GM03348 (cell line): ENCODE results near the gene HPCA.

Source experiments
- DNase-seq: peaks from one replicate; pipeline ENCODE4 v3.0.0; 2012; ENCODE audit warnings: low spot score

Gene HPCA

DNA sequence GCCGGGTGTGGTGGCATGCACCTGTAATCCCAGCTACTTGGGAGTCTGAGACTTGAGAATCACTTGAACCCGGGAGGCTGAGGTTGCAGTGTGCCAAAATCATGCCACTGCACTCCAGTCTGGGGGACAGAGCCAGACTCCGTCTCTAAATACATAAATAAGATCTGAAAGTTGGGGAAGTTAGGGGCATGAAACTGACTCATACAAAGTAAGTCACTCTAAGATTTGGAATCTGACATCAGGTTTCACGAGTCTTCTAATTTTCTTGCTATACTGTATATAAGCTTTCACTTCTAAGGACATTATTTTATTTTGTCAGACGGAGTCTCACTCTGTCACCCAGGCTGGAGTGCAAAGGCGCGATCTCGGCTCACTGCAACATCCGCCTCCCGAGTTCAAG lies 48.2 kb downstream of the HPCA start:
- no peak for DNase-seq

- DNase-seq = no peak
Observed at GRCh38 chr1:32937061-32937460, 50.8 kb downstream of the HPCA start.

GRCh38 chr1:32939655-32940371 lies 53.5 kb downstream of the HPCA start:
- DNase-seq = peak; percentile 82

DNA sequence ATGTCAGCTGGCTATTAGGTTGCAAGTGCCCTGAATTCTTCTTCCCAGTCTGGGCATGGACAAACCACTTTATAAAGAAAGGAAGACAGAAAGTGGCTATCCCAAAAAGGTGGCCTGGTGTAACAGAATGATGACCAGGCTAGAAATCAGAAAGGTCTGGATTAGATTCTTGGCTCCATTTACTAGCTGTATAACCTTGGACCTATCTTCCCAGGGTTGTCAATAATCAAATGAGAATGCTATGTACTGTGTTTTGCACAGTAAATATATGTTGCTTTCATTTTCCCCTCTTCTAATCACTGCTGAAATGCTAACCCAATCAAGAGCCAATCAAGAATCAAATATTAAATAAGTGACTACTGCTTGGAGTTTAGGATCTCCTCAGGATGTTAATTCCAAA lies 57.9 kb downstream of the HPCA start:
- no peak for DNase-seq
